Kidney epithelial cell (primary cell): ENCODE results near the gene KRTAP17-1. TPM values are rescaled to one million over a fixed set of nuclear protein-coding genes. Genes with fewer than 3 reads are reported as not detected.
A peak's percentile ranks its signal among the peaks of the same experiment; 100 is the strongest.
"Not testable (repeated sequence)": the region's sequence is repeated elsewhere in the genome, so short reads cannot be mapped to it uniquely, and the experiment has no call there.

Experiments used
- DNase-seq: peaks from one replicate; pipeline ENCODE4 v3.0.0-alpha.2; 2010; ENCODE audit warnings: low read depth
- H3K27me3 ChIP-seq: 2 replicates; pipeline ENCODE4 v1.6.0; 2011; ENCODE audit warnings: low read length; ENCODE audit not compliant: control insufficient read depth, insufficient read depth
- H3K36me3 ChIP-seq: 2 replicates; pipeline ENCODE4 v1.5.1; 2011; ENCODE audit warnings: low read length; ENCODE audit not compliant: control insufficient read depth, insufficient read depth
- H3K4me3 ChIP-seq: 2 replicates; pipeline ENCODE4 v1.5.1; 2011; ENCODE audit warnings: low read depth, mild to moderate bottlenecking, control low read depth, low read length
- total RNA-seq: library from RNA; depleted of rRNA; stranded (reverse); fragments of >200 nt; gene quantifications from 2 replicates; pipeline ENCODE4 v1.2.3, GENCODE V29; 2015
- TF ChIP-seq, protein P1 (sequence below): IDR thresholded peaks from 2 replicates; pipeline ENCODE4 v1.5.1; 2011; ENCODE audit warnings: mild to moderate bottlenecking, moderate library complexity, low read length, control low read depth, inconsistent platforms; ENCODE audit not compliant: insufficient read depth, poor library complexity, severe bottlenecking

The KRTAP17-1 gene
- total RNA-seq, 1 donor from 2014 or later = not detected

DNA sequence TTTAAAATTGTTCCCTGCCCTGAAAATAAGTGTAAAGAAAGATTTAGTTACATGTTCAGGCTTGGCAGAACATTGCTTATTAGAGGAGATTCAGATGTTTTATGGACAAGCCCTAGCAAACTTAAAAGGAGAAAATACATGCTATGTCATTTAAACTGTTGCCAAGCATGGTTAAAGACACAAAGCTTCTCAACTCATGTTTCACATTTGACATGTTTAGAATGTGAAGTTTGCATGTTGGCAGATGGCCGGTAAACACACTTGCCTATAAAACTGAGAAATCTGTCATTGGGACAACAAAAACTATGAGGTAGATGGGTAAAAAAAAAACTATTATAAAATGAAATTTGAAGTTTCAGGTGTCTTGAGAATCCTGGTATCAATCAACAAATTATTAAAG lies 18.7 kb downstream of the KRTAP17-1 start:
- H3K27me3 ChIP-seq = no peaks in the 10 kb centered on the region
- TF ChIP-seq, protein P1, sequence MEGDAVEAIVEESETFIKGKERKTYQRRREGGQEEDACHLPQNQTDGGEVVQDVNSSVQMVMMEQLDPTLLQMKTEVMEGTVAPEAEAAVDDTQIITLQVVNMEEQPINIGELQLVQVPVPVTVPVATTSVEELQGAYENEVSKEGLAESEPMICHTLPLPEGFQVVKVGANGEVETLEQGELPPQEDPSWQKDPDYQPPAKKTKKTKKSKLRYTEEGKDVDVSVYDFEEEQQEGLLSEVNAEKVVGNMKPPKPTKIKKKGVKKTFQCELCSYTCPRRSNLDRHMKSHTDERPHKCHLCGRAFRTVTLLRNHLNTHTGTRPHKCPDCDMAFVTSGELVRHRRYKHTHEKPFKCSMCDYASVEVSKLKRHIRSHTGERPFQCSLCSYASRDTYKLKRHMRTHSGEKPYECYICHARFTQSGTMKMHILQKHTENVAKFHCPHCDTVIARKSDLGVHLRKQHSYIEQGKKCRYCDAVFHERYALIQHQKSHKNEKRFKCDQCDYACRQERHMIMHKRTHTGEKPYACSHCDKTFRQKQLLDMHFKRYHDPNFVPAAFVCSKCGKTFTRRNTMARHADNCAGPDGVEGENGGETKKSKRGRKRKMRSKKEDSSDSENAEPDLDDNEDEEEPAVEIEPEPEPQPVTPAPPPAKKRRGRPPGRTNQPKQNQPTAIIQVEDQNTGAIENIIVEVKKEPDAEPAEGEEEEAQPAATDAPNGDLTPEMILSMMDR = no peak

DNA sequence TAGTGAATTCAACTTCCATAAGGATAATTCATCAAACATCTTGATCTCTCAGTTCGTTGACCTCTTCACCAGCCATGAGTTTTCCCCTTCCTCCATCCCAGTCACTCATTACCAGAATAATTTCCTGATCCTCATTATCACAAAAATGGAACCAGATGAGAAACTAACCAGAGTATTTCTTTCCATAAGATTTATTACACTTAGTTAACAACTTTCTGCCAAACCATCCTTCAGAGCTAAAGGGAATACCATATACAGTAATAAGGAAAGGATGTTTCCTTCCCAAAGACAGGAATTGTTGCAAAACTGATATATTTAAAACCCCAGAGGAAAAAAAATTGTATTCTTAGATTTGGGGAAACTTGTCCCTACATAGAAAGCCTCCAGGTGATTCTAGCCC lies 21.5 kb downstream of the KRTAP17-1 start:
- DNase-seq = no peak
- no peaks in the 10 kb centered on the region for H3K27me3 ChIP-seq
- no peaks in the 10 kb centered on the region for H3K36me3 ChIP-seq
- TF ChIP-seq, protein P1 = no peak
- H3K4me3 ChIP-seq = no peak overlapping the region

More for the DNA sequence above, 18.7 kb downstream of the KRTAP17-1 start:
- DNase-seq = no peak
- Histone ChIP-seq H3K4me3 (no peak overlapping the region), H3K36me3 (no peaks in the 10 kb centered on the region)

DNA sequence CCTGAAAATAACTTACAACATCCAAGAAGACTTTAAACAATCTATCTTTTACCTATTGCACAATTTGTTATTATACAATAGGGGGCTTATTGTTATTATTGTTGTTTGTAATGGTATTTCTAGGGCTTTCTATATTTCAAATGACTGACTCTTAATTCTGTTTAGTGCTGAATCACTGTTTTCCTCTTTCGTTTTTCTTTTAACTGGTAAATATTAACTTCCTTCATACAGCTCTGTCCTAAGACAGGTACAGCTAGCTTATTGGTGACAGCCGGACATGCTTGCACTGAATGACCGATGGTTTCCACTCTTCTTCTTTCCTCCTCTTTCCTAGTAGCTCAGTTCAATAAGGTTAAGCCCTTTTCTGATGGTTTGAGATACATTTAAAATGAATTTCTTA lies 28.5 kb downstream of the KRTAP17-1 start:
- Histone ChIP-seq H3K27me3 (no peaks in the 10 kb centered on the region), H3K36me3 (no peaks in the 10 kb centered on the region), H3K4me3 (no peak overlapping the region)
- TF ChIP-seq, protein P1 = no peak
- no peak for DNase-seq

DNA sequence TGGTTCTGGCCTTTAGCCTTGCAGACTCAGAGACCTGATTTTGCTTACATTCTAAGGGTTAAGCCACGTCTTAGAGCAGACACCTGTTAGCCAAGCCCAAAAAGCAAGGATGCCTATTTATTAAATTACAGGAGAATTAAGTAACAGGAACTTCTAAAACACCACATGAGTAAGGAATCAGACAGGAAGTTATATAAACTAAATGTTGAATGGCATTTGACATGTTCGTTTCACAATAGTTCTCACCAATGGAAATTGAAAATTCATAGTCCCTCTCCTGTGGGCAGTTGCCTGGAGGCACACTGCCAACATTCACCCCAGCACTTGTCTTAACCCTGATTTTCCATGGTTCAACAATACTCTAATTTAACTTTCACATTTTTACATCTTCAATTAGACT lies 31.0 kb downstream of the KRTAP17-1 start:
- no peak for DNase-seq
- TF ChIP-seq, protein P1 = no peak
- Histone ChIP-seq H3K36me3 (no peaks in the 10 kb centered on the region), H3K4me3 (no peak overlapping the region), H3K27me3 (no peaks in the 10 kb centered on the region)

DNA sequence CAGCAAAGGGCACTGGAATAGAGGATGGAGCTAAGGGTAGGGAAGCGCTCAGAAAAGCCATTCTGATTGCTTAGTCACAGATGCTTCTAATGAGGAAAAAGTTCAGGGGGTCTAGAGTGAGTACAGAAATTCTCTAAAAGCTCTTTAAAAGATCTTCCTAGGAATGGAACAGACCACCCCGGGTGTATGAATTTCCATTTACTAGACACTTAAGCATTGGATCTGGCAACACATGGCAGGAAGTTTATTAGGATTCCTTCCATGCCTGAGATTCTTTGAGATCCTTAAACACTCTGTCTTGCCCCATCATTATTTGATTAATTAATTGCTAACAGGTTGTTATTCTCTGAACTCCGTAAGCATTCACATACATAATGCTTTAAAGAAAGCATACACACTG lies 31.5 kb downstream of the KRTAP17-1 start:
- DNase-seq = no peak
- Histone ChIP-seq H3K27me3 (no peaks in the 10 kb centered on the region), H3K4me3 (no peak overlapping the region), H3K36me3 (no peaks in the 10 kb centered on the region)
- TF ChIP-seq, protein P1 = no peak

DNA sequence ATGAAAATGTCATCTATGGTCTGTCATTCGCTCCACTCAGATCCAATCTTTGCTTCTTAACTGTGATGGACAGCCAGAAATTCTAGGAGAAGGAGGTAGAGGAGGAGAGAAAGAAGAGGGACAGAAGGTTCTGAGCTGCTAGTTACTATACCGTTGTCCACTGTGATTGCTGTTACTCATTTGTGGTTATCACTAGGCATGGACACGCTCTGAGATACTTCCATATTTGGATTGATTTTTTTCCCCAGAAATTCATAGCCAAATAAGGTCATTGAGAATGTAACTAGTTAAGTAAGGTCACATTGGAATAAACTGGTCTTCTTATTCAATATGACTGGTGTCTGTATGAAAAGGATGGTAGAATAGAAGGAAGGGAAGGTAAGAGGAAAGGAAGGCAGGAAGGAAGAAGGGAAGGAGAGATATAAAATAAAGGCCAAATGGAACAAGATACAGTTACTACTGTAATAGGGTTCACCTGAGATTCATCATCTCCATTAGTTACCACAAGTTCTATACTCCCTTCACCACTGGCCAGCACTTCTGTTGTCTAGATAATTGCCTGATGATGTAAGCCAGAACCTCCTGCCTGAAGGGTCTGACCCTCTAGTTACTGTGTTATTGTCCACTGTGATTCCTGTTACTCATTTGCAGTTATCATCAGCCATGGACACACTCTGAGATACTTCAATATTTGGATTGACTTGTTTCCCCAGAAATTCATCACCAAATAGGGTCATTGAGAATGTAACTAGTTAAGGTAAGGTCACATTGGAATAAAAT lies 37.1 kb downstream of the KRTAP17-1 start:
- no peaks in the 10 kb centered on the region for H3K36me3 ChIP-seq
- TF ChIP-seq, protein P1 = no peak
- H3K27me3 ChIP-seq = no peaks in the 10 kb centered on the region
- peak; percentile 19 for DNase-seq
- no peak overlapping the region for H3K4me3 ChIP-seq

DNA sequence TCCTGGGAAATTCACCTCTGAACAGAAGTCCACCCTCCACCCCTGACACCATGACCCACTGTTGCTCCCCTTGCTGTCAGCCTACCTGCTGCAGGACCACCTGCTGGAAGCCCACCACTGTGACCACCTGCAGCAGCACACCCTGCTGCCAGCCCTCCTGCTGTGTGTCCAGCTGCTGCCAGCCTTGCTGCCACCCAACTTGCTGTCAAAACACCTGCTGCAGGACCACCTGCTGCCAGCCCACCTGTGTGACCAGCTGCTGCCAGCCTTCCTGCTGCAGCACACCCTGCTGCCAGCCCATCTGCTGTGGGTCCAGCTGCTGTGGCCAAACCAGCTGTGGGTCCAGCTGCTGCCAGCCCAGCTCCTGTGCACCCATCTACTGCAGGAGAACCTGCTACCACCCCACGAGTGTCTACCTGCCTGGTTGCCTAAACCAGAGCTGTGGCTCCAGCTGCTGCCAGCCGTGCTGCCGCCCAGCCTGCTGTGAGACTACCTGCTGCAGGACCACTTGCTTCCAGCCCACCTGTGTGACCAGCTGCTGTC lies 39.8 kb downstream of the KRTAP17-1 start, which contains the start of gene KRTAP9-7:
TSS of gene KRTAP9-7 (plus strand) at position 51 of the 543 bp plus-strand sequence. CDS start at position 51, 0 bp downstream.
- H3K4me3 ChIP-seq, DNase-seq, H3K36me3 ChIP-seq, H3K27me3 ChIP-seq: not testable (repeated sequence)
